GM21825 (cell line): Measurements from ENCODE around the gene FCAR.
"Not testable (repeated sequence)": the region's sequence is repeated elsewhere in the genome, so short reads cannot be mapped to it uniquely, and the experiment has no call there.

Experiments
- ATAC-seq: cut with Tn5 transposase; IDR thresholded peaks from one replicate; pipeline ENCODE4 v1.9.1; 2021; ENCODE audit warnings: mild to moderate bottlenecking, moderate library complexity; ENCODE audit not compliant: unreplicated experiment

The FCAR gene

GRCh38 chr19:54873990-54874389 lies at the start of gene FCAR:
FCAR (plus strand) TSS chr19:54874235; CDS start chr19:54874290, 55 bp downstream.
- no peak for ATAC-seq

- ATAC-seq: not testable (repeated sequence)
These were observed 49.6 kb upstream of the FCAR start for GRCh38 chr19:54824416-54824815.

DNA sequence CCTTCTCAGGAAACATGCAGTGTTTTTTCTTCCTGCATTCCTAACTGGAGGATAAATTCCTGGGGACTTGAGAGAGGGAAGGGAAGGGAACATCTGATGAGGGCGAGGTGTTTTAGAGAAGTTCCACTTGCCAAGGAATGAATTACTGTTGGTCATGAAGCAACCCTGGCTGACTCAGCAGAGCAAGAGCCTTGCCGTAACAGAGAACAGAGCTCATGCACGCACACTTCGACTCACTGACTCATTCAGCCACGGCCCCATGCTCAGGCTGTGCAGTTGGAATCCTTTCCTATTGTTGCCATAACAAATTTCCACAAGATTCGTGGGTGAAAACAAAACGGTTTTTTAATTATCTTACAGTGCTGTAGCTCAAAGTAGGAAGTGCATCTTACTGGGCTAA lies 48.7 kb upstream of the FCAR start:
- ATAC-seq: not testable (repeated sequence)

GRCh38 chr19:54828064-54828463 lies 46.0 kb upstream of the FCAR start:
- not testable (repeated sequence) for ATAC-seq

DNA sequence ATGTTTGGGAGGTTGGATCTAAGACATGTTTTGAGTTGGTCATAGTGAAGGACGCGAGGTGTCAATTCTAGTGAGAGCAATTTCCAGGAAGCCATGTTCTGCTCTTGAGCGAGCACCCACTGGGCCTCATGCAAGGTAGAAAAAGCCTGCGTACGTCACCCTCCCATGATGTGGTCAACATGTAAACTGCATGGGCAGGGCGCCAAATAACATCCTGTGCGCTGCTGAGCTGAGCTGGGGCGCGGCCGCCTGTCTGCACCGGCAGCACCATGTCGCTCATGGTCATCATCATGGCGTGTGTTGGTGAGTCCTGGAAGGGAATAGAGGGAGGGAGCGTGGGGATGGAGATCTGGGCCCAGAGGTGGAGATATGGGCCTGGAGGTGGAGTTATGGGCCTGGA lies 41.5 kb upstream of the FCAR start, which contains the start of gene KIR2DS4:
KIR2DS4 (plus strand) TSS at position 181 of the 400 bp plus-strand sequence.
- not testable (repeated sequence) for ATAC-seq

GRCh38 chr19:54835126-54835525 lies 38.9 kb upstream of the FCAR start:
- ATAC-seq: not testable (repeated sequence)

GRCh38 chr19:54837522-54837921 lies 36.5 kb upstream of the FCAR start:
- ATAC-seq: not testable (repeated sequence)

- ATAC-seq: not testable (repeated sequence)
These were observed 30.9 kb upstream of the FCAR start for GRCh38 chr19:54843171-54843570.

- not testable (repeated sequence) for ATAC-seq
These were observed 23.9 kb upstream of the FCAR start, which contains the start of gene KIR3DL2 for GRCh38 chr19:54850061-54850640. KIR3DL2 (plus strand) TSS chr19:54850443; CDS start chr19:54850476, 33 bp downstream.

GRCh38 chr19:54850930-54851329 lies 23.1 kb upstream of the FCAR start:
- ATAC-seq: no peak

DNA sequence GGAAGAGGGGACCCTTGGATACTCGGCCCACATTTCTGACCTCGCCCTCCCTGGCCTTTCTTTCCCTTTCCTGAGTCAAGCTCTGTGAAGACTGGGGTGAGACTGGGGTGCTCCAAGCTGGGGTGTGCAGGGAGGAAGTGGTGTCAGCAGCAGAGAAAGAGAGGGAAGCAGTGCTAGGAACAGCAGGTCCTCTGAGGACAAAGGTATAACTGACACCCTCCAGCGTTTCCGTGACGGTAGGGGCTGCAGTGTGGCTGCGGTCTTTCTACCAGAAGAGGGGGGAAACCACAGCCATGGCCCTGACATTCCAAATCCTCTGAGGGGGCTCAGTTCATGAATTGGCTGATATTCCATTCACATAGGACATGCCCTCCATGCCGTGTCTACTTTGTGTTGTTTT lies 22.7 kb upstream of the FCAR start:
- no peak for ATAC-seq

DNA sequence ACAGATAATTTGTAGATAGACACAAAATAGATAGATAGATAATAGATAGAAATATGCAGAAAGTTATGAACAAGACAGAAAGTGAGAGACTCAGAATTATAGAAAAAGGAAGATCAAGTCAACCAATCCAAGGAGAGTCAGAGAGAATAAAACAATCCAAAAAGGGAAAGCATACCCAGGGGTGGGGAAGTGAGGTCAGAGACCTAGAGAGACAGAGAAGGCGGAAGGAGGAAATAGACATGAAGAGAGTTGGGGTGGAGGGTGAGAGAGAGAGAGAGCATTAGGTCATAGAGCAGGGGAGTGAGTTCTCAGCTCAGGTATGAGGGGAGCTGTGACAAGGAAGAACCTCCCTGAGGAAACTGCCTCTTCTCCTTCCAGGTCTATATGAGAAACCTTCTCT lies 18.8 kb upstream of the FCAR start:
- not testable (repeated sequence) for ATAC-seq

GRCh38 chr19:54858476-54858875 lies 15.6 kb upstream of the FCAR start:
- ATAC-seq: not testable (repeated sequence)

DNA sequence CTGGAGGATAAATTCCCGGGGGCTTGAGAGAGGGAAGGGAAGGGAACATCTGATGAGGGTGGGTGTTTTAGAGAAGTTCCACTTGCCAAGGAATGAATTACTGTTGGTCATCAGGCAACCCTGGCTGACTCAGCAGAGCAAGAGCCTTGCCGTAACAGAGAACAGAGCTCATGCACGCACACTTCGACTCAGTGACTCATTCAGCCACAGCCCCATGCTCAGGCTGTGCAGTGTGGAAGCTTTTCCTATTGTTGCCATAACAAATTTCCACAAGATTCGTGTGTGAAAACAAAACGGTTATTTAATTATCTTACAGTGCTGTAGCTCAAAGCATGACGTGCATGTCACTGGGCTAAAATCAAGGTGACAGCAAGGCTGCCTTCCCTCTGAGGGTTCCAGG lies 14.6 kb upstream of the FCAR start:
- ATAC-seq: not testable (repeated sequence)

DNA sequence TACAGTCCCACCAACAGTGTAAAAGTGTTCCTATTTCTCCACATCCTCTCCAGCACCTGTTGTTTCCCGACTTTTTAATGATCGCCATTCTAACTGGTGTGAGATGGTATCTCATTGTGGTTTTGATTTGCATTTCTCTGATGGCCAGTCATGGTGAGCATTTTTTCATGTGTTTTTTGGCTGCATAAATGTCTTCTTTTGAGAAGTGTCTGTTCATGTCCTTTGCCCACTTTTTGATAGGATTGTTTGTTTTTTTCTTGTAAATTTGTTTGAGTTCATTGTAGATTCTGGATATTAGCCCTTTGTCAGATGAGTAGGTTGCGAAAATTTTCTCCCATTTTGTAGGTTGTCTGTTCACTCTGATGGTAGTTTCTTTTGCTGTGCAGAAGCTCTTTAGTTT lies 10.6 kb upstream of the FCAR start:
- not testable (repeated sequence) for ATAC-seq

DNA sequence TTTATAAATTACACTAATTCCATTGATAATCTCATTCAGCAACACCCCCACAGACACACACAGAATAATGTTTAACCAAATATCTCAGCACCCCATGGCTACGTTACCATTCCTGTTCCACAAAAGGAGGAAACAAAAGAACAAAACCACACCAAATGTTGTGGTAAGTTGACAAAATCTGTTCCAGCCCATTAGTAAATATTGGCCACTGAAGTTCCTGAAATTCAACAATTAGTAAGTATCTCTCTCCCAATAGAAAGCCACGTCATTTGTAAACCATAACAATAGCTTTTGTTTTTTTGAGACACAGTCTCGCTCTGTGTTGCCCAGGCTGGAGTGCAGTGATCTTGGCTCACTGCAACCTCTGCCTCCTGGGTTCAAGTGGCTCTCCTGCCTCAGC lies 2.3 kb upstream of the FCAR start:
- no peak for ATAC-seq

DNA sequence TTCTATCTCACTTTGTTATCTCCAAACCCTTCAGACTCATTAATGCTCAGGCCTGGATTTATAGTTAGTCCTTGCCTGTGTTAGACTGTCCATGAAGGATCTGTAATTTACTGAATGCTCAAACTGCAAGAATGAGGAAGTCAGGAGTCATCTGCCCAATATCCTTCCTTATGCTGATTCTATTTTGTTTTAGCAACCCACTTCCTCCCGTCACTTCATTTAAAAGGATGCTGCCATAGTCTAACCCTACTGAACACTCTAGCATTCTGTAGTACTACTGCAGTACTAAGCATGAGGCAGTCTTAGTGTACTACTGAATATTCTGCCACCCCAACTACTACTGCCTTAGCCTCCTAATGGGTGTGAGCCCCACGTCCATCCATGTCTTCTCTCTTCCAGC lies 1.5 kb downstream of the FCAR start:
- ATAC-seq: no peak

DNA sequence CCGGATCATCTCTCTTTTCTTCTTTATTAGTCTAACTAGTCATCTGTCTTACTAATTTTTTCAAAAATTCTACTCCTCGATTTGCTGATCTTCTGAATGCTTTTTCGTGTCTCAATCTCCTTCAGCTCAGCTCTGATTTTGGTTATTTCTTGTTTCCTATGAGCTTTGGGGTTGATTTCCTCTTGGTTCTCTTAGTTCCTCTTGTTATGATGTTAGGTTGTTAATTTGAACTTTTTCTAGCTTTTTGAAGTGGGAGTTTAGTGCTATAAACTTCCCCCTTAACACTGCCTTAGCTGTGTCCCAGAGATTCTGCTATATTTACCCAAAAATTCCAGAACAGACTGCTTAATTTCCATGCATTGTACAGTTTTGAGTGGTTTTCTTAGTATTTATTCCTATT lies 3.4 kb downstream of the FCAR start:
- no peak for ATAC-seq

GRCh38 chr19:54881884-54882283 lies 7.8 kb downstream of the FCAR start:
- ATAC-seq: no peak

DNA sequence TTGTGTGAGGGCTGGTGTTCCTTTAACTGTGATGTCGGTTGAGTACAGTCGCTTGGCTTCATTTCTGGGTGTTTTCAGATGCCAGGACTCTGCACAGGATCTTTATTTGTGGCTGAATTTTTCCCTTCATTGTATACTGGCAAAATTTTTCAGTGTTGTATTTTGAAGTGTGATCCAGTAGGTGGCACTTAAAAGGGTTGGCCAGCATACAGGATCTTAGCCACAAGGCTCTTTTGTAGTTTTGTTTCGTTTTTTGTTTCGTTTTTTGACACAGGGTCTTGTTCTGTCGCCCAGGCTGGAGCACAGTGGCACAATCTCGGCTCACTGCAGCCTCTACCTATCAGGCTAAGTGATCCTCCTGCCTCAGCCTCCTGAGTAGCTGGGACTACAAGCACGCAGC lies 8.7 kb downstream of the FCAR start:
- no peak for ATAC-seq

DNA sequence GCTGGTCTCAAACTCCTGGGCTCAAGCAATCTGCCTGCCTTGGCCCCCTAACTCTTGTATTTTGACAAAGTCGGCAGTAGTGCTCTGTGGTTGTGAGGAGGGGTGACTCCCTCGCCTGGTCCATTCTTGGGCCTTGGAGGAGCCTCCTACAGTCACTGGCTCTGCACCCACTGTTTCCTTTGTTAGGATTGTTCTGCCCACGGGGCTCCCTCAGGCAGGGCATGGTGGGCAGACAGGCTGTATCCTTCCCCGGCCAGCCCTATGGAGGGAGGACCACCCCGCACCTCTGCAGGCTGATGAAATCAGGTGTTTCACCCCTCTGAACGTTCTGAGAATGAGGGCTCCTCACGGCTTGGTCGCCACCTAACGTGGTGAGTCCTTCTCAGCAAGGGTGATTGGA lies 9.2 kb downstream of the FCAR start:
- no peak for ATAC-seq

DNA sequence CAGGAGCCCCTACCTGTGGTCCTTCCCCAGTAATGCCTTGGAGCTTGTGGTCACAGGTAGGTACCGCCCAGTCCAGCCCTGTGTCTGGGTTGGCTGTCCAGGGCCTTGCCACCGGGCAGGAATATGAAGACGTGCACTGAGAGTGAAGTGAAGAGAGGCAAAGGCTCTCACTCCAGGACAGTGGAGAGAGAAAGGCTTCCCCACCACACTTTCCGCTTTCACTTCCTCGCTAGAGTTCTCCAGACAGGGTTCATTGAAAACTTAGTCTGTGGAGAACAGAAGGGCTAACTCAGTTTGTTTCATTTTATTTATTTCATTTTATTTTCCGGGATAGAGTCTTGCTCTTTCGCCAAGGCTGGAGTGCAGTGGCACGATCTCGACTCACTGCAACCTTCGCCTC lies 14.2 kb downstream of the FCAR start:
- ATAC-seq: no peak

GRCh38 chr19:54889566-54889965 lies 15.5 kb downstream of the FCAR start:
- no peak for ATAC-seq
